D341Med (cell line): ENCODE measurements around the gene SGMS2.
A peak's percentile ranks its signal among the peaks of the same experiment; 100 is the strongest.

Source experiments
- DNase-seq: peaks from one replicate; pipeline ENCODE4 v3.0.0; 2012; ENCODE audit warnings: low spot score

SGMS2 gene

DNA sequence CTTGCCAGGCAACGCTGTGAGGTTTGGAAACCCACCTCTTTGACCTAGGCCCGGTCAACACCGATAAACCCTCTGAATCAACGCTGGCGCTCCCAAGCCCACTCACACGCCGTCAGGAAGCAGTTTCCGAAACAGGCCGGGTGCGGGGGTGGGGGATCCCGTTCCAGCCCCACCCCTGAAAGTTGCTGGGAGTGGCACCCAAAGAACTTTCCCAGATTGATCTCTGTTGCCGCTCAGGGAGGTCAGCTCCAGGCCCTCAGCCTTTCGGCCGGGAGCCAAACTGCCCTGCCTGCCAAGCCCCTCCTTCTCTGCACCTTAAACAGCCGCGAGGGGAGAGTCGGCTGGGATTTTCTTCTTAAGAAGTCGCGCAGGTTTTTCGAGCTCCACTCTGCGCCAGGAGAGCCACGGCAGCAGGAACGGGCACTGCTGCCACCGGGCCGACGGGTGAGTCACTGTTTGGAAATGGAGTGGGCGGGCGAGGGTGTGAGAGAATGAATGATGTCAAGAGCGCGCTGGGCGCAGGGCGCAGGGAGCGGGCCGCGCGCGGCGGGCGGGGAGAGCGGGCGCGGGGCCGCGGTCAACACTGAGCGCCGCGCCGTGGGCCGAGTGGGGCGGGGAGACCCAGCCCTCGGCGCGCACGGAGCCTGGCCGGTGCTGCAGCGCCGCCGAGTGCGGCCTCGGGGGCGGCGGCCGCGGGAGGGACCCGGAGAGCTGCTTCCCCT lies at the start of gene SGMS2:
SGMS2 (plus strand) TSS at position 583 of the 722 bp plus-strand sequence. CDS start 70,622 bp downstream, outside the sequence.
- peak; percentile 73 for DNase-seq

DNA sequence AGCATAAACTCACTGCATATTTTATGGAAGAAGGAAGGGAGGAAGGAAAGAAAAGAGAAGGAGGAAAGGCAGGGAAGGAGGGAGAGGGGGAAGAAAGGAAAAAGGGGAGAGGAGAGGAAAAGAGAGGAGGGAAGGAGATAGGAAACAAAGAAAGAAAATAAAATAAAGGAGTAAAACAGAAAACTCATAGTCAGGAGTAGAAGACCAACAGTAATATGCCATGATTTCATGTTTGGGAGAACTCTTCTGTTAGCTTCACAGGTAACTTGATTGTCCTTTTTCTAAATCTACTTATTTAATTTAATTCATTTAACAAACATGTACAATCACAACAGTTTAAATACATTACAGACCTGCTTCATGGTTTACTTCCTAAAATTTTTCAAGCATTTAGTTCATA lies 46.8 kb upstream of the SGMS2 start:
- DNase-seq, result no peak

DNA sequence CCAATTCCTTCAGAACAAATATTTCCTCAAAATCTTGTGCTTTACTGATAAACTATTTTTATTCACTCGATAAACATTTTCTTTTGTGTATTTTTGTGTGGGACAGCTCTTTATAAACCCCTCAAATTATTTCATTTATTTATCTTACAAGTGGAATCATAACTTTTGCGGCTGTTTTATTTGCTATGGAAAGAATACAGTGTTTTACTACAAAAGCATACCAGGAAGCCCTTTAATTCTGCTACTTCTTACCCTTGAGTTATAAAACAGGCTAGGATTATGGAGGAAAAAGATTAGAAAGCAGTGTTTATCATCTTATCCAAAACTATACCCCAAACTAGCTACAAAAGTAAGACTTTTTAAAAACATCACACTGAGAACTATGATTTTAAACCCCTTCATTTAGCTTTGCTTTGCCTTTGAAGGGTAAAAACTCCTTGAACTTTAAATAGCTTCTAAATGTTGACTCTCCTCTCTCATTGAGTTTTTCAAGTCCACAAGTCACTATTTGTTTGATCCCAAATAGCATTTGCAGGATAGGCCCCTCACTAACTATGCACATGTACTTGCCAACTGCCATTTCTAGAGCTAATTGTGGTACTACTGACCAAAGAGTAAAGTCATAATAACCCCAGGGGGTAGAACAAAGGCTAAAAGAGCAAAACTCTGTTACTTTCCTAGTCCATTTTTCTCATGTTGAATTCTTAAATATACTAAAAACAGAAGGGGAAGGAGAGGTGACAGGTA lies 45.8 kb upstream of the SGMS2 start:
- DNase-seq, result no peak

DNA sequence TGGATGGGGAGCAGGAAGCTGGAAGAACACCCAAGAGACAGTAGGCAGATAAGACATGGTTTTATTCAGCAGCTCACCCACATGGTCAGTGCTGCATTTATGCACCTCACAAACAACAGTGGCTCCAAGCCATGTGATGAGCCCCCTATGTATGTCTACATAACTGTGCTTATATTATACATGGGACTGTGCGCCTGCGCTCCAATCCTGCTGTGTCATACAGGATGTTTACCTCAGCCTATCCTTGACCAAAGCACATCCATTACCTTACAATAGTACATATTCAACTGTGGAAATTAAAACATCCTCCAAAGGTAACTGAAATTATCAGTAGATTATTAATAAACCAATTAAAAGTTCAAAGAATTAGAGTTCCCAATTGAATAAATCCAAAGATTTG lies 44.1 kb upstream of the SGMS2 start:
- no peak for DNase-seq

DNA sequence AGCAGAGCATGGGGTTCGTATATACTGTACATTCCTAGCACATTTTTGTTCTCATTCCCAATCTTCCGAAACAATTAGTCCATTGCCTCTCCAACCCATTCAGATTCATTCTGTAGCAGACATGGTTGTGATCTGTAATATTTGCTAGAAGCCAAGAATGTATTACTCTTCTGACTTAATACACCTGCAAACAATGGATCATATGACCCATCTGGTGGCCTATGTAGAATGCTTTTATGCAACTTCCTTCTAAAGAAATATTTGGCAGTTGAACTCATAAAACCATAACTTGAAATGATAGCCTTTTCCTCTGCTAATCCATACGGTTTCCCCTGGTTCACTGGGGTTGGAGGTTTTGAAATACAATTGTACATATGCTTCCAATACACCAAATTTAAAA lies 32.8 kb upstream of the SGMS2 start:
- no peak for DNase-seq

DNA sequence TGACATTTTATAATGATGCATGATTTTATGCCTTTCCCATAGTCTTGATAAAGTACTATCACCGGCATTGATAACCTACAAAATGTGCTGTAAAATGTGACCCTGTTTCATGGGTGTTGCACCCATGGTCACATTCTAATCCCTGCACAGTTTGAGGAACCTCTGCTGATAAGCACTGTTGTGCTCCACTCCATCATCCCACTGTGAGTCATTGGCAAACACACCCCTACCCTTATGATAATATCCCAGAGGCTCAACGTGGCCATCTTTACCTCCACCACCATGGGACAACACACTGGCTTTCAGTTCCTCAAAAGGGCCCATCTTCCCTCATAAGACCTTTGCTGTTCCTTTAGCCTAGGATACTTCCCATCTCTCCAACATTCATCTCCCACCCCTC lies 32.0 kb upstream of the SGMS2 start:
- no peak for DNase-seq

DNA sequence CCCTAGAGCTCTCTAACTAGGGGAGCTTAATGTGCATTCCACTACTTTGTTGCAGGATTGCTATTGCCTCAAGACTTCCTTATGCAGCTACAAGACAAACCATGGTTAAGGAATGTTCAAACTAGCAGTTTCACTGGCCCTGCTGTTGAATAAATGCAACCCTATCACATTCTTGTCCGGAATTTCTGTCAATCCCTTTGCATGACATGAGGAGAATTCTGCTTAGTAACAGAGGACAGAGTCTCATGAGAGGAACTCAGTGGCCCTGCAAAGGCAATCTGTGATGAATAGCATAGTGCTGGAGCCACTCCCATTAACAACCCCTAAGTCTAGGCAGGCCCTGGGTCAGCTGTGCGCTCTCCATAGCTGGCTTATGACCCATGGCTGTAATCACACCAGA lies 30.7 kb upstream of the SGMS2 start:
- no peak for DNase-seq

DNA sequence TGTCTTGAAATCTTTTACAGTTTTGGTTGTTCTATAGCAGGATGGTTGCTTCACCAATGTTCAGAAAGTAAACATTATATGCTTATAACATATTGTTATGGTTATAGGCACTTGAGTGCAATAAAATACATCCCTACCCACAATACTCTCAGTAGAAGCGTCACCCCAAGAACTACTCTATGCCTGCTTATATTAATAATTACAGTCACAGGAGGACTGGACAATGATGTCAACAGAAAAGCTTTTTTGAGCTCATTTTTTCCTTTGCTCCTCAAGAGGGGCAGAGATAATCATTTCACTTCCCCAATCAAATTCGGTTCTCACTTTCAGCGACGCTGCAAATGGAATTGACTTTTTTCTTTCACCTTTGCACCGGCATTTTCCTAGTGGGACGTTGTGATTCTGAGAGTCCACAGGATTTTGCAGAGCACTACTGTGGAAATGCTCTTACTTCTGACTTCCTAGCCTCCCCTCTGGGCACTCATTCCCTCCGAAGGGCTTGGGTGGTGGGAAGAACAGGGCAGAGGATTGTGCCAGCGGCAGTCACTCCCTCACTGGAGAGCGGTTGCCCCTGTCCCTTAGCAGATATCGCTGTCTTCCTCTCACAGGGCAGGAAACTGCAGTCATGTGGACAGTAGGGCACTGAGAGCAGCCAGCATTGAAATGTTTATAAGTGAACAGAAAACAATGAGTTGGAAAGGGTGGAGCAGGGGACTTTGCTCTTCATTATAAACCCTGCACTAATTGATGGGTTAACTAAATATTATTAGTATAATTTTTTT lies 24.9 kb upstream of the SGMS2 start:
- no peak for DNase-seq

DNA sequence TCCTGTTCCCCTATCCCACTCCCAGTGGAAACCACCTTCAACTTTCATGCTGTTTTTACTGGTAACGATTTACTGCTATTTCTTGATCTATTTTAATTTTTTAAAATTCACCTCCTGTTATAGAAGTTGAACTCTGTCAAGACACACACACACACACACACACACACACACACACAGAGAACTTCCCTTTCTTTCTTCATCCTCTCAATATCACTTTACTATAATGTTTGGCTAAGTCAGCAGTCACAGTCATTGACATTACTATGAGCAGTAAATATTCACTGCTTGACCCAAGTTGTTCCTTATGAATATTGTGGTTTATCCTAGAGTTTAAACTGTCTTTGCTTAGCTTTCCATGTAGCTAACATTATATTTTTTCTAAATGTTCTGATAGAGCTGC lies 24.0 kb upstream of the SGMS2 start:
- no peak for DNase-seq

DNA sequence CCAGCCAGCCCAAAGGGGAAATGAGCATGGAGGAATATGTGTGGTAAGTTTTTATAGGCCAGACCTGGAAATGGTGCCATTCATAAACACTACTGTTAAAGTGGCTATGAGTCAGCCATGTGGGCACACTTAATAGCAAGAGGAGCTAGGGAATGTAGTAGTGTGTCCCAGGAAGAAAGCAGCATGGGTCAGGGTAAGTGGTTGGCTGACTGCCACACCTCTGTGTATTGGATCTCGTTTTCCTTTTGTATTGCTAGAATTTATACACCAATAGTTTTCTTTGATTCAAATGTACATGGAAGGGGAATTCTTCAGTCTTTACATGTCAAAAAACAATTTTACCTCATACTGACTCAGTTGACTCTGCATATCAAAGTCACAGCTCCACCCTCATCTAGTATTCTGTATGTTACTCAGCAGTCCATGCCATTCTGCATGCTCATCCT lies 22.9 kb upstream of the SGMS2 start:
- no peak for DNase-seq

DNA sequence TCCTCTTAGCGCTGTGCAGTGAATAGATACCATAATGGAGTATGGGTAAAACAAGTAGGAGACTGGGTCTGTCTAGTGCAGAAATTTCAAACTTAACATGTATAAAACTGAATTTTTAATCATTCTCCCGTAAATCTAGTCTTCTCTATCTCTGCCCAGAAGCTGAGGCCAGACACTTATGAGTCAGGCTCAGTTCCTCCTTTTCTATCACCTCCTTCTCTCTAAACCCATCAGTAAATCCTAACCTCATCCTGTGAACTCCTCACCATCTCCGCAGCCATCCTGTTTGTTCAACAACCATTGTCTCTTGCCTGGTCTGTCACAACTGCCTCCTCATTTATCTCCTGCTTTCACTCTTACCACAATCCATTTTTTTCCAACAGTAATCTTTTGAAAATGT lies 19.8 kb upstream of the SGMS2 start:
- no peak for DNase-seq

DNA sequence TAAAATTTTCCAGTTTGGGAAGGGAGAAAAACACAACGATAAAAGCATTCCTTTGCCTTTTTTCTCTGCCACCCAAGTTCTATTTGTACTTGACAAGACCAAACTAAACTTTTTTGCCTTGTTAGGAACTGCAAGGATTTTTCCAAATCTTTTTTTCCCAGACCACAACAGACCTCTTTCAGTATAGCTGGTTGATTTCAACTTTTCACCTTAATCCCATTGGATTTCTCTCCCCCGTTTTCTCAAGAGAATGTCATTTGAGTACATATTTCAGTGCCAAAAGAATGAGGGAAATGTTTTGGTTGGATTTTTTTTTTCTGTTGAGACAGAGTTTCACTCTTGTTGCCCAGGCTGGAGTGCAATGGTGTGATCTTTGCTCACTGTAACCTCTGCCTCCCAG lies 18.5 kb upstream of the SGMS2 start:
- no peak for DNase-seq

DNA sequence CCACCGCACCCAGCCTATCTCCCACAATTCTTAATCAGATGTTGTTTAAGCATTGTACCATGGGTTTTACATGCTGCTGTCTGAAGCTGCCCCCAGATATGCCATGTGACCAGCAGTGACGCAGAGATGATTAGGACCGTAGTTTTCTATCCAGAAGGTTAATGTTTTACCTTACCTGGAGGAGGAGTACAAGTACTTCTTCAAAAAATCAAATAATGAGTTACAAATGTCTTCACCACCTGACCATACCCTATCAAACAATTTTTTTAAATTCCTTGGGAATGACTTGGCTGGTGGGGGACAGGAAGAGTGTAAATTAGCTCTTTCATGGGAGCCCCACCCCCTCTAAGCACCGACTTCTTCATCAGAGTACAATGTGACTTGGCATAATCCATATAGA lies 16.2 kb upstream of the SGMS2 start:
- no peak for DNase-seq

DNA sequence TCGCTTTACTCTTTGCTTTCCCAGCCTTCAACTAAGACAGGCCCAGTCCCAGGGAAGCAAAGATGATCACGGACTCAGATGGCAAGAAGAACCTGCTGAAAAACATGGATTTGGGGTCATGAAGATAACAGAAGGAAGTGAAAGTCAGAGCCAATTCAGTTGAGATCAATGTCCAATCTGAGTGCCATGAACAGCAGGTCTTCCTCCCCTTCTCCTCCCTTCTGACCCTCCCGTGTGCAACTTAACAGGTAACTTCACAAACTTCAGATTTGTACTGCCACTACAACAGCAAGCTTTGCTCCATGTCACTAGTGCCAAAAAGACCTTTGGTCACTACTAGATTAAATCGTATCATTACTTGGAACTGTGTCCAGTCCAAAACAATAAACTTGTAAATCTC lies 15.5 kb upstream of the SGMS2 start:
- no peak for DNase-seq

DNA sequence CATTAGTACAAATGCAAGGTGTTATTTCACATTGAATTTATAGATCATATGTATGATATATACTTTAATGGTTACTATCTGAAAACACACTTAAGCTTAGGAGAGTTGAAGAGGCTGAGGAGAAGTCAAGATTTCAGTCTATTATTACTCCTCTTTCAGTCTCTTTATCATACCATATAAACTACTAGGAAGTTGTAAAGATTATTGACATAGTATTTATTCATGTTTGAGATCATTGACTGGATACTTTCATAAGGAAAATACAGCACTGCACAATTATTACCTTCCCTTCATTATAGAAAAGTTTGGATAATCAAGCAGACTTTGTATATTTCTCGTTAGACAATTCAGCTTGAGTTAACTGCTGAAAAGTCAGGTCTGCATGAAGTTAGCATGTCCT lies 10.0 kb upstream of the SGMS2 start:
- no peak for DNase-seq

DNA sequence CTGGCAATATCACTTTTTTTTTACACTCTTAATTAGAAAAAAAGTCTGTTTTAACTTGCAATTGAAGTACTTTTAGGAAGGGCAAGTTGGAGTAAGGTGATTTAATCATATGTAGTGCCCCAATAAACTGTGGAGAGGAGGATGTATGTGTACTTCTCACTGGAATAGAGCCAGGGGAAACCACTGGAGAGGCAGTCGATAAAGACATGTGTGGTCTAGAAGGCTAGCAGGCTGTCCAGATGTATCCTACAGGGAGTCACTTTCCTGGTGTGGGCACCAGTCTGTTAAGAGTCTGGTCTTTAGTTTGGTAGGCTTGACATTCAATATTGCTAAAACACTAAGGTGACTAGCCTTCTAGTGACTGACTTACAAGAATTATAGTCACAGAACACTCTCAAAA lies 9.6 kb upstream of the SGMS2 start:
- no peak for DNase-seq

DNA sequence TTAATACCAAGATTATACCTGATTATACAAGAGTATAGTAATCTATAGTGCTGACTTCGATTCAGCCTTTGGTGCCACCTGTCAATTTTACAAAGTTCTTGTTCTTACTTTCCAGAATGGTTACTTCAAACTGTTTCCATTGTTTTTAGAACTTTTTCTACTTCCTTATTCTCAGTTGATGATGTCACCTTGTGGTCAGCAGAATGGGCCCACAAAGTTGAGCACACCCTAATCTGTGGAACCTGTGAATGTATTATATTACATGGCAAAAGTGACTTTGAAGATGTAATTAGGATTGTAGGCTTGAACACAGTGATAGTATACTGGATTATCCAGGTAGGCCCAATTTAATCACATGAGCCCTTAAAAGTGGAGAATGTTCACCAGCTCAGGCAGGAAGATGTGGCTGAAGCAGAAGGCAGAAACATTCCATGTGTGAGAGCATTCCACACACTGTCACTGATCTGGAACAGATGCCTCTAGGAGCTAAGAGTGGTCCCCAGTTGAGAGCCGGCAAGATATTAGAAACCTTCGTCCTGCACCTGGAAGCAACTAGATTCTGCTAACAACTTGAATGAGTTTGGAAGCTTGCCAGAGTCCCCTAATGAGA lies 6.3 kb upstream of the SGMS2 start:
- no peak for DNase-seq

DNA sequence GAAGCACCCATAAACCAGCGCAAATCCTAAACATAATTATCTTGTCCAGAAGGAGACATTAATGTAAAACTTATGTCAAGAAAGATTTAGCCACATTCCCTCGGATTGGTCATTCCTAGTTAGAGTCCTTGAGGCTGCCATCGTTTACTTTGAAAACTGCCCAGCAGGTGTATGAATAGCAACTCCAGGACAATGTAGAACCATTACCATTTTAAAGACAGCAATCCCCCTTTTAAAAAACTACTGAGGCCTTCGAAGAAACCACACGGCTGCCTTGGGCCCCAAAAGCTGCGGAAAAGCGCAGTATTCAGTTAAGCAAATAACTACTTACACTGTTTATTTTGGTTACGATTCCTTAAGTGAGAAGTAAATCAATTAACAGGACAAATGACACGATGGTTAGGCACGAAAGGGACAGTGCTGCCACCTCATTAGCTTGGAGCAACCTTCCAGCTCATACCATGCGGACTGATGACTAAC lies 822 bp upstream of the SGMS2 start:
- DNase-seq, result no peak

DNA sequence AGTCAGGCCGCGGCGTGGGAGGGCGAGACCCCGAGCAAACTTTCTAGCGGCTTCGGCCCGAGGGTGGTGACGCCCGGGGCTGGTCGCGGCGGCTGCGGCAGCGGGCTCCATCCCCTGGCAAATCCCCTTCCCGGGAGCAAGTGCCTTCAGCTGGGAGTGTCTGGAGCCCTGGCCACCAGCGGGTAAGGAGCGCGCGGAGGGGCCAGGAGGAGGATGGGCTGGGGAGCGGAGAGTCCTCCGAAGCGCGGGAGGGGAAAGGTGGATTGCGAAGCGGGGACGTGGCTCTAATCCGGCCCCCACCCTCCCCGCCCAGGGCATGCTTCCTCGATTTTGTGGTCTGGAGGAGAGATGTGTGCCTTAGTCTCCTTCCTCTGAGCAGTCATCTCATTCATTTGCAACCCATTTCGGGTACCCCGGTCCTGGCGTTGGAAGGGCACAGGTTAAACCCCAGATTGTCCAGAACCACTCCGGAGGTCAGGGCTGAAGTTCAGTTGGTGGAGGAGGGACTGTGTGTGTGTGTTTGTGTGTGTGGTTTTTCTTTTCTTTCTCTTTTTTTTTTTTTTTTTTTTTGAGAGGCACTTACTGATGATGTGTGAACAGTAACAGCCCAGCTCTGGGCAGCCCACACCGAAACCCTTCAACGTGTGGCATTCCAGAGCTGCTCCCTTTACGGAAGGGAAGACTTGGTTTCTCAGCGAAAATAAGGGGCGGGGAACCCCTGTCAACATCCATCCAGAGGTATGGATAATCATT lies 516 bp downstream of the SGMS2 start:
- DNase-seq, result peak; percentile 67

DNA sequence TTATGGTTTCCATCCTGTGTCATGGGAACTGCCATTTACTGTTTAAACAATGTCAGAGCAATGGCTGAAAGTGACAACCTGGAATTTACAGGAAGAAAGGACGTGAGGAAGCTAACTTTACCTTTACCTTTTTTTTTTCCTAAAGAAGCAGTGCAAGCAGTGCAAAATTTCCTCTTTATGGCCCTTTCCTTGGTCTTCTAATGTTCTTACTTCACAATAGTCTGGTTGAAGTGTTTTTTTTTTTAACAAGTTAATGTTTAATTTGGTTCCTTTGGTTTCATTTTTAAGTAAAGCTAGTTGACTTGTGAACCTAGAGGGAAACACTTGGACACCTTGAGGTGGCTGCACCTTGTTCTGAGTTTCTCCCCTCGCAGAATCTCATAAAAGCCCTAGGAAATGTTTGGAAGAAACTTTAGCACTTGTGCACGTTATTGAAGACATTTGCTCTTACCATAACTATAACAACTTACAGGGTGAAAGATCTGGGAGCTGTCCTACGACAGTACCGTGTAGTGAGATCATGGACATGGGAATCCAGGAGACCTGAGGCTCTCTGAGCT lies 1.8 kb downstream of the SGMS2 start:
- DNase-seq, result no peak
